ENCODE results near the gene ACO1. TPM values are rescaled to one million over a fixed set of nuclear protein-coding genes. Genes with fewer than 3 reads are reported as not detected.

The ACO1 gene
- total RNA-seq, 4 donors from 2014 or later, result 10.0 to 39.5 (median 24.9) TPM

GRCh38 chr9:32431940-32432555 is 47.6 kb downstream of the ACO1 start:
- peak; percentile 31 to 53 for DNase-seq
- no peak overlapping the region for H3K4me3 ChIP-seq
- H3K27me3 ChIP-seq, result no peaks in the 10 kb centered on the region
- no peaks in the 10 kb centered on the region for H3K36me3 ChIP-seq
- no peak overlapping the region for H3K27ac ChIP-seq
- H3K9me3 ChIP-seq, result no peaks in the 10 kb centered on the region
- TF ChIP-seq CTCF (IDR thresholded peaks at IDR 0.05) (peak; percentile 39 to 50 (median 47)), POLR2A (IDR thresholded peaks at IDR 0.05) (no peak)
- intact Hi-C loops (cut with DNase I; ENCODE audit: low total_unique reads), result no loop called here
- H3K4me1 ChIP-seq, result no peaks in the 10 kb centered on the region

DNA sequence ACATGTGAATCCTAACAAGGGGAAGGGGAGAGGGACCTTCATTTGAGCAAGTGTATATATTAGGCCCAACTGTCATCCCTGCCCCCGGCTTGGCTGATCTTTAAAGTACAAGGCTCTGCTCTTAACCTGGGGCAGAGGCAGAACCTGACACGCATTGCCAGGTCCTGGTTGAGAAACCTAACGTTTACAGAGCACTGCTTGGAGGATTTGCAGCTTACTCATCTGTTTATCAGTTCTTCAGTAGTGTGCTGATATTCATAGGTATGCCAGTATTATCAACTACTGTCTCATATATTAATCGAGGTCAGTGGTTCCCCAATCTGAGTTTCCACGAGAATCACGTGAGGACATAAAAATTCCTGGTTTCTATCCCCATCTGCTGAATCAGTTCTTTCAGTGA is 50.4 kb downstream of the ACO1 start:
- DNase-seq, result no peak
- no peak overlapping the region for H3K27ac ChIP-seq
- intact Hi-C loops (cut with DNase I; ENCODE audit: low total_unique reads), result no loop called here
- no peaks in the 10 kb centered on the region for H3K9me3 ChIP-seq
- H3K4me3 ChIP-seq, result no peak overlapping the region
- H3K27me3 ChIP-seq, result no peaks in the 10 kb centered on the region
- H3K4me1 ChIP-seq, result no peaks in the 10 kb centered on the region
- H3K36me3 ChIP-seq, result no peaks in the 10 kb centered on the region
- TF ChIP-seq POLR2A (IDR thresholded peaks at IDR 0.05) (no peak), CTCF (IDR thresholded peaks at IDR 0.05) (no peak)

DNA sequence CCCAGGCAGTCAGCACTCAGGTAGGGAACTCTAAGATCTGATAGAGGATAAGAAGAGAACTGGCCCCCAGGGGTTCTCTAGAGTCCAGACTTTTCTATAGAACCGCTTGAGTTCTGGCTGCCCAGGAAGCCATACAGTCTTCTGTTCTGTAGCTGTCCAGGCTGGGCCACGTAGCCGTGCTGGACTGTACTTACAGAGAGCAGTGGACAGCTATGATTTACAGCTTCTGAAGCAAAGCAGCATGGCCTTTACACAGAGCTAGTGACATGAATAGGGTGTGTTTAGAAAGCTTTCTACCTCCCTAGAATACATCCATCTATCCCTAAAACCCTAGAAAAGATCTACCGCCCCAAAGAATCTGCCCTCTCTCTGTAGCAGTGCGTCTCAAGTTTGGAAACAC is 57.2 kb downstream of the ACO1 start:
- no peaks in the 10 kb centered on the region for H3K27me3 ChIP-seq
- no peak overlapping the region for H3K27ac ChIP-seq
- H3K36me3 ChIP-seq, result no peaks in the 10 kb centered on the region
- TF ChIP-seq POLR2A (IDR thresholded peaks at IDR 0.05) (no peak), CTCF (IDR thresholded peaks at IDR 0.05) (no peak)
- H3K9me3 ChIP-seq, result no peaks in the 10 kb centered on the region
- no peak for DNase-seq
- no peaks in the 10 kb centered on the region for H3K4me1 ChIP-seq
- no peak overlapping the region for H3K4me3 ChIP-seq
- intact Hi-C loops (cut with DNase I; ENCODE audit: low total_unique reads), result no loop called here

DNA sequence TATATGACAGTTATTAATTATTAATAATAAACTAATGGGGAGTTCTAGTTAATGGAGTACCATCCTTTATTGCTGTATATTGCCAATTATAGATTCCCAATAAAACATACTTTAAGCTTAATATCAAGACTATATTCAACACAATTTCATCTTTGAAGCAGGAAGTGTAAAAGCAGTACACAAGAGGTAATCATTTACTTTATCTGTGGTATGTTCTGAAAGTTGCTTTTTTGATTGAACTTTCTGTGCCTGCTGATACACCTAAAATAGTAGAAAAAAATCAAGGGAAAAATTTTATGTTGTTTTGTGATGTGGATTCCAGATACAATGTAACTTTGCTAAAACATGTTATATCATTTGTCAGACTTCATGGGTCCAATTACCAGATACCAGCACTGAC is 58.0 kb downstream of the ACO1 start:
- no peak overlapping the region for H3K27ac ChIP-seq
- no peaks in the 10 kb centered on the region for H3K36me3 ChIP-seq
- H3K9me3 ChIP-seq, result no peaks in the 10 kb centered on the region
- H3K4me1 ChIP-seq, result no peaks in the 10 kb centered on the region
- no peak overlapping the region for H3K4me3 ChIP-seq
- TF ChIP-seq CTCF (IDR thresholded peaks at IDR 0.05) (no peak), POLR2A (IDR thresholded peaks at IDR 0.05) (no peak)
- intact Hi-C loops (cut with DNase I; ENCODE audit: low total_unique reads), result no loop called here
- DNase-seq, result no peak
- H3K27me3 ChIP-seq, result no peaks in the 10 kb centered on the region

GRCh38 chr9:32449969-32450368 is 65.5 kb downstream of the ACO1 start:
- intact Hi-C loops (cut with DNase I; ENCODE audit: low total_unique reads), result no loop called here
- H3K36me3 ChIP-seq, result no peaks in the 10 kb centered on the region
- no peaks in the 10 kb centered on the region for H3K9me3 ChIP-seq

More at GRCh38 chr9:32449969-32450368, 65.5 kb downstream of the ACO1 start:
- no peak for TF ChIP-seq CTCF (IDR thresholded peaks at IDR 0.05)
- TF ChIP-seq POLR2A (IDR thresholded peaks at IDR 0.05), result no peak
- H3K4me3 ChIP-seq, result no peak overlapping the region
- no peaks in the 10 kb centered on the region for H3K27me3 ChIP-seq
- no peaks in the 10 kb centered on the region for H3K4me1 ChIP-seq
- no peak overlapping the region for H3K27ac ChIP-seq
- no peak for DNase-seq
